Measurements from ENCODE around the gene FADS6. TPM values are rescaled to one million over a fixed set of nuclear protein-coding genes. Genes with fewer than 3 reads are reported as not detected.

FADS6 gene
- total RNA-seq, 1 donor, result not detected

DNA sequence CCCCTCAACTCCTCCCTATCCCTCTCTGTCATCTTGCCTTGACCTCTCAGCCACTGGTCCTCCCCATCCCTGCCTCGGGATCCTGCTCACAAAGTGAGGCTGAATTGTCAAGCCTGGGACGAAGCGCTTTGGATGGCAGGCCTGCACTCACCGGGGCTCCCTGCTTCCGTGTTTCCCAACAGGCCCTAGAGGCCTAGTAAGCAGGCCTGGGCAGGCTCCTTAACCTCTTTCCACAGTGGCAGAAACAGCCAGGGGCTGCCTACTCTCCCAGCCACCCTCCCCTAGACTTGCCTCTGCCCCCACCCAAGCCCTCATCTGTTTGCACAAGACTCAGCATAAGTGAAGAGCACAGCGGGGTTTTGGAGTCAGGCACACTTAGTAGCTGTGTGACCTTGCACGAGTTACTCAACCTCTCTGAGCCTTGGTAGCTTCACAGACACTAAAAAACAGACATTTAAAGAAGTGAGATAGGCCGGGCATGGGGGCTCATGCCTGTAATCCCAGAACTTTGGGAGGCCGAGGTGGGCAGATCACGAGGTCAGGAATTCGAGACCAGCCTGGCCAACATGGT is 5.0 kb upstream of the FADS6 start:
- DNase-seq (ENCODE audit: low read depth), result no peak
- TF ChIP-seq CTCF (IDR thresholded peaks at IDR 0.05; ENCODE audit: insufficient read depth, low read depth, low read length), result no peak
- no peak overlapping the region for H3K4me3 ChIP-seq (ENCODE audit: low read depth, low read length)

DNA sequence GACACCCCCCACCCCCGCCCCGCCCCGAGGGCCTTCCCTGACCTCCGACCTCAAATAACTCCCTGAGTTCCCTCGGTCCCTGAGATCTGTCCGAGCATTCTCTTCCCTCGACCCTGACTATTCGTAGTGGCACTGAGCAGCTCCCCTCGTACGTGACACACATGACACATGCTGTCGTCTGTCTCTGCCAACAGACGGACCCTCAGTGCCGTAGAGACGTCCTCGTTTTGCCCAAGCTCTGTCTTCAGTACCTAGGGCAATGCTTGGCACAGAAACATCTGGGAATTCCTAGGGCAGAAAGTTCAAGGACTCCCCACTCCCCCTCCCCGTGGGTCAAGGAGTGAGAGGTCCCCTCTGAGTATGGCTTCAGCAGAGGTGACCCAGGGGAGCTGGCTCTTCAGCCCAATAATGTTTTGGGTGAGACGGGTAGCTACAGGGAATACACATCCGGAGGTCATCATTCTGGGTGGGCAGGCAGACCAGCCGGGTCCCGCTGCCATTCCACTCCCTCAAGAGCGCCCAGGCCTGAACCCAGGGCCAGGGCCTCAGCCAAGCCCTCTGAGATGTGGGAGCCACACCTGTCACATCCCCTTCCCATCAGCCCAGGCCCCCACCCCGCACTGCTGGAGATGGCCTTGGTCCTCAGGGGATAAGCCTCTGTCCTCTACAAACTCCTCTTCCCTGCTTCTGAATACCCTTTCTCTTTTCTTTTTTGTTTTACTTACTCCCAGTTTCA is 671 bp upstream of the FADS6 start:
- DNase-seq (ENCODE audit: low read depth), result no peak
- H3K4me3 ChIP-seq (ENCODE audit: low read depth, low read length), result no peak overlapping the region
- no peak for TF ChIP-seq CTCF (IDR thresholded peaks at IDR 0.05; ENCODE audit: insufficient read depth, low read depth, low read length)

DNA sequence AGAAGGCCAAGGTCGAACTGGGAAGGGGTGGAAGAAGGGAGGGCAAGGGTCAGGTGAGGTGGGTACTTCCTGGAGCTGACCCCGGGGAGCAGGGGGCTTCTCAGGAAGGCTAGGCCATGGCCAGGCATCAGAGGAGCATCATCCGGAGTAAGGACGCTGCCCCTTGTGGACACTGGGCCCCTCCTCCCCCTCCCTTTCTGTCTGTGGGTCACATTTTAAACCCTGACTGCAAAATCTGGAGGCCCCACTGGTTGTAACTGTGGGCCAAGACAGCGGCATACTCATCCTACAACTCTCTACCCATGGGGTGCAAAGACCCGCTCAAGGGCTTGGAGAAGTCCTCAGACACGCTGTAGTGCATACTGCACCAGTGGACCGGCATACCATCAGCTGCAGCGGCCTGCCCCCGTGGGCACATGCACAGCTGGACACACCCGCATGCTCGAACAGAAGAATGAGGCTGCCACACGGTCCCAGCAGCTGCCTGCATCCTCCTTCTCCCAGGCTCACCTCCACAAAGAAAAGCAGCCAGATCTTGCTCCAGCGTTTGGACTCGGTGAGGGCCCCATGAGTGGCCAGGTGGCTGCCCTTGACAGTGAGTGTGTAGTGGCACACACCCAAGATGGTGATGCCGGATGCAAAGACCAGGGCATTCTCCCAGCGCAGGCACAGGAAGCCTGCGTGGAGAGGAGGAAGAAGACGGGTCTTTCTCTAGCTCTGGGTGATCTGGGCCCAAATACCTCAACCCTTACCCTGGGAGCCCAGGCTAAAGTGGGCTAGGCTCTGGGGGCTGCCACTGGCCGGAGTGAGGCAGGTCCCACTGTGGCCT is 1.2 kb downstream of the FADS6 start:
- no peak overlapping the region for H3K4me3 ChIP-seq (ENCODE audit: low read depth, low read length)
- DNase-seq (ENCODE audit: low read depth), result no peak

GRCh38 chr17:74890554-74890953 is 2.9 kb downstream of the FADS6 start:
- no peak for TF ChIP-seq CTCF (IDR thresholded peaks at IDR 0.05; ENCODE audit: insufficient read depth, low read depth, low read length)
- no peak overlapping the region for H3K4me3 ChIP-seq (ENCODE audit: low read depth, low read length)
- no peak for DNase-seq (ENCODE audit: low read depth)

More for the DNA sequence above, 1.2 kb downstream of the FADS6 start:
- TF ChIP-seq CTCF (IDR thresholded peaks at IDR 0.05; ENCODE audit: insufficient read depth, low read depth, low read length), result no peak

DNA sequence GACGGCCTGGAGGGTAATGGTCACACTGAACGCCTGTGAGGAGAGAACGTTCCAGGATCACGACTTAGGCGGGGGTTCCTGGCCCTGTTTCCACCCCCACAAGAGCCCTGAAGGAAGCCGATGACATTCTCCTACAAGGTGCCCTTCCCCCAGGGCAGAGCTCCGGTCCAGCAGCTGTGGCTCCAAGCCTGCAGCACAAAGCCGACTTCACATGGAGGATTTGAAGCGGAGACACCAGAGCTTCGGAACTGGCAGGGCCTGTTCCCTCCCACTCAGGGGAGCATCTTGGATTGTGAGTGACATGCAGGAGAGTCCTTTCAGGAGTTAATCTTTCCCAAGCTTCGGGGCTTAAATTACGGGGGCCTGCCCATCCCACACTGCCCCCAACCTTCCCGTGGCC is 5.0 kb downstream of the FADS6 start:
- no peak overlapping the region for H3K4me3 ChIP-seq (ENCODE audit: low read depth, low read length)
- no peak for TF ChIP-seq CTCF (IDR thresholded peaks at IDR 0.05; ENCODE audit: insufficient read depth, low read depth, low read length)
- DNase-seq (ENCODE audit: low read depth), result no peak

GRCh38 chr17:74883241-74883745 is 10.1 kb downstream of the FADS6 start:
- no peak overlapping the region for H3K4me3 ChIP-seq (ENCODE audit: low read depth, low read length)
- no peak for TF ChIP-seq CTCF (IDR thresholded peaks at IDR 0.05; ENCODE audit: insufficient read depth, low read depth, low read length)
- no peak for DNase-seq (ENCODE audit: low read depth)

Data from fibroblast of villous mesenchyme (primary cell).